ENCODE data around the gene SULT4A1.

DNA sequence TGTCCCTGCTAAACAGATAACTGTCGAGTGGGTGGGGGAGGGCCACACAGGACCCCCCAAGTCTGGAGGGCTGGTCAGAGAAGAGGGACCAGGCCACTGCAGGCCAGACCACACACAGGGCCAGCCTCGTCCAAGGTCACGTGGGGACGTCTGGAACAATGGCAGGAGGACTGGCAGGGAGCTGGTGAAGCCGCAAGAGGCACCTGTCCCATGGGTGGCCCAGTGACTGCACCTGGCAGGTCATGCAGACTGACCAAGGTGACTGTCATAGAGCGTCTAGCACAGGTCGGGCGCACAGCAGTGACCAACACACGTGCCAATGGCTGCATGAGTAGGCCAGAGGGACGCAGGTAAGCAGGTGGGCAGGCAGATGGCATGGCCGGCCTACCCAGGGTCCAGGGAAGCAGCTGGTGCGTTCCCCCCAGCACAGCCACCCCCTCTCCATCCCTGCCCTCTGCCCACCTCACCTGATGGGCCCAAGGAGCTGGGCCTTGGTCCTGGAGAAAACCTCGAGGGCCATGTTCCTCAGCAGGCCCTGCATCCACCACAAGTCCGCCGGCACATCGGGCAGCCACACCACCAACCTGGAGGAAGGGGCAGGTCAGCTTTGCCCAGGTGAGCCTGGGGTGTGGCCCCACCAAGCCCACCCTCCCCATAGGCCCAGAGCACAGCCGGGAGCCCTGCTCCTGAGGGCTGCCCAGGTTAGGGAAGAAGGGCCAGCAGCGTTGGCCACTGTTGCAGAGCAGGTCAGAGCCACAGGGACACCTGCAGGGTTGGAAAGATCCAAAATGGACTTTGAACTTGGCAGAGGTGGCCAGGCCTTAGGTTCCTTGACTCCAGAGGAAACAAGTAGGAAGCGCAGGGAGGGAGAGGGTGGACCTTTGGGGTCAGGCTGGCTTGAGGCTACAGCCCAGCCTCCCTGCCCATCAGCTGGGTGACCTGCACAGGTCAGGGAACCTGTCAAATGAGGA lies 19.1 kb upstream of the SULT4A1 start:
- TF ChIP-seq, protein P1, sequence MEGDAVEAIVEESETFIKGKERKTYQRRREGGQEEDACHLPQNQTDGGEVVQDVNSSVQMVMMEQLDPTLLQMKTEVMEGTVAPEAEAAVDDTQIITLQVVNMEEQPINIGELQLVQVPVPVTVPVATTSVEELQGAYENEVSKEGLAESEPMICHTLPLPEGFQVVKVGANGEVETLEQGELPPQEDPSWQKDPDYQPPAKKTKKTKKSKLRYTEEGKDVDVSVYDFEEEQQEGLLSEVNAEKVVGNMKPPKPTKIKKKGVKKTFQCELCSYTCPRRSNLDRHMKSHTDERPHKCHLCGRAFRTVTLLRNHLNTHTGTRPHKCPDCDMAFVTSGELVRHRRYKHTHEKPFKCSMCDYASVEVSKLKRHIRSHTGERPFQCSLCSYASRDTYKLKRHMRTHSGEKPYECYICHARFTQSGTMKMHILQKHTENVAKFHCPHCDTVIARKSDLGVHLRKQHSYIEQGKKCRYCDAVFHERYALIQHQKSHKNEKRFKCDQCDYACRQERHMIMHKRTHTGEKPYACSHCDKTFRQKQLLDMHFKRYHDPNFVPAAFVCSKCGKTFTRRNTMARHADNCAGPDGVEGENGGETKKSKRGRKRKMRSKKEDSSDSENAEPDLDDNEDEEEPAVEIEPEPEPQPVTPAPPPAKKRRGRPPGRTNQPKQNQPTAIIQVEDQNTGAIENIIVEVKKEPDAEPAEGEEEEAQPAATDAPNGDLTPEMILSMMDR (IDR thresholded peaks at IDR 0.05): no peak
- TF ChIP-seq POLR2A (IDR thresholded peaks at IDR 0.05) (no peak), EP300 (IDR thresholded peaks at IDR 0.05) (no peak)
